ENCODE data around the gene TMEM223. TPM values are rescaled to one million over a fixed set of nuclear protein-coding genes. Genes with fewer than 3 reads are reported as not detected.

The TMEM223 gene
- total and polyA plus RNA-seq, 9 of the 15 experiments (the other 6 are each of a cell fraction or from before 2014, with no cell fraction given) = 5.9 to 34.5 (median 19.6) TPM

GRCh38 chr11:62753736-62754603 is 37.8 kb downstream of the TMEM223 start, which contains the start of gene ZBTB3 (continued):
- TF ChIP-seq E2F6 (IDR thresholded peaks at IDR 0.05; ENCODE audit: borderline replicate concordance in 1 of 2, extremely low read depth in 1 of 2, insufficient read depth in 1 of 2, insufficient read length in 1 of 2, low read depth in 1 of 2, low read length in 1 of 2, poor library complexity in 1 of 2, severe bottlenecking in 1 of 2) (peak; percentile 44 to 77), MEIS2 (IDR thresholded peaks at IDR 0.05; ENCODE audit: partially characterized antibody) (peak; percentile 19), RNF2 (IDR thresholded peaks at IDR 0.05) (no peak), ZNF224 (CRISPR knock-in tag; IDR thresholded peaks at IDR 0.05) (no peak), MAZ (CRISPR knock-in tag; conservative IDR thresholded peaks at IDR 0.05 in 1 of 2, IDR thresholded peaks at IDR 0.05 in 1 of 2) (peak; percentile 32 to 57; a peak in 2 of 4 replicates), POLR2AphosphoS2 (IDR thresholded peaks at IDR 0.05; ENCODE audit: low read length) (peak; percentile 61; the same call in 1 of the 2 replicates), ZNF507 (tag; conservative IDR thresholded peaks at IDR 0.05) (no peak), JUN (IDR thresholded peaks at IDR 0.05; ENCODE audit: borderline replicate concordance, low read depth, low read length) (no peak), JUN (CRISPR knock-in tag; IDR thresholded peaks at IDR 0.05; ENCODE audit: borderline replicate concordance) (no peak), NFIX (CRISPR knock-in tag; IDR thresholded peaks at IDR 0.05; ENCODE audit: low read depth) (no peak), TCF3 (CRISPR knock-in tag; IDR thresholded peaks at IDR 0.05) (no peak), HIVEP1 (CRISPR knock-in tag; IDR thresholded peaks at IDR 0.05) (no peak), LARP7 (IDR thresholded peaks at IDR 0.05) (no peak), UBTF (IDR thresholded peaks at IDR 0.05; ENCODE audit: borderline replicate concordance in 1 of 2, low read depth in 2 of 2, low read length in 2 of 2) (peak; percentile 49 to 83; a peak in 3 of 4 replicates), ETS2 (tag; IDR thresholded peaks at IDR 0.05; ENCODE audit: borderline replicate concordance, poor library complexity, severe bottlenecking) (no peak), HNRNPLL (IDR thresholded peaks at IDR 0.05; ENCODE audit: low read depth, low read length, poor library complexity, severe bottlenecking) (no peak), ARID4B (CRISPR knock-in tag; IDR thresholded peaks at IDR 0.05) (peak; percentile 77; the same call in 1 of the 2 replicates), ZNF77 (CRISPR knock-in tag; IDR thresholded peaks at IDR 0.05) (no peak), FOXK2 (conservative IDR thresholded peaks at IDR 0.05 in 1 of 2, IDR thresholded peaks at IDR 0.05 in 1 of 2; ENCODE audit: low read depth in 2 of 2) (peak in 1 of 2 experiments; percentile 45; a peak in 1 of 4 replicates)

Data from K562 (cell line).